ENCODE measurements around the gene SSRP1. TPM values are rescaled to one million over a fixed set of nuclear protein-coding genes. Genes with fewer than 3 reads are reported as not detected.

Gene SSRP1
- total and polyA plus RNA-seq, 2 of the 13 experiments (the other 11 are each of a cell fraction or from before 2014, with no cell fraction given) = 93.6 to 129 TPM

DNA sequence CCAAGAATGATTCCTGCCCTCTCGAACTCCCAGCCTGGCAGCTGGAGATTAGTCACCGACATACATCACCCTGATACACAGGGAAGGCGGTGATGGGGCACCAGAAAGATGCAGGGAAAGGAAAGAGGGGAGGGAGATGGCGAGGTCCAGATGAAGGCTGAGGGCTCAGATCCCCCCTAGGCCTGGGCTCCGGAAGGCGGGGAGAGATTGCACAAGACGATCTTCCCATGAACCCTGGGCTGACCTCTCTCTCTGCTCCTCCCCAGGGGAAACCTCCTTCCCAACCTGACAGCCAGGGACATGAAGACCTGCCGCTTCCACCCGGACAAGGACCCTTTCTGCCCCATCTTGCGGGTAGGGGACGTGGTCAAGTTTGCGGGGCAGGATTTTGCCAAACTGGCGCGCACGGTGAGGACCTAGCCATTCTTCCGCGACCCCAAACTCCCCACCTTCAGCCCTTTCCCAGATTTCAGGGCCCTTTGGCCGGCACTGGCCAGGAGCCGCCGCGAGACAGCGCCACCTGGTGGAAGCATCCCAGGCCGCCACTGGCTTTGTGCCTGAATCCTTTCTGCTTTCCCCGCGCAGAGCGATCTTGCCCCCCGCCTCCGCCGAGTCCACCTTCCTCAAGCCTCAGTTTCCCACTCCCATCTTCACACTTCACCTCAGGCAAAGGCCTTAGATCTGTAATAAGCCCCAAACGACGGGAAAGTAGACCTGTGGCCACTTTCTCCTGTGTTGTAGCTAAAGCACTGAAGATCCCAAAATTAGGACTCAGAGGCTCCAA is 14.0 kb upstream of the SSRP1 start (continued):
- TF ChIP-seq ZNF710 (CRISPR knock-in tag; IDR thresholded peaks at IDR 0.05; ENCODE audit: borderline replicate concordance) = no peak; the same call in 1 of the 2 replicates
- TF ChIP-seq ELF1 (CRISPR knock-in tag; IDR thresholded peaks at IDR 0.05) = no peak
- no peak for TF ChIP-seq PHF8 (CRISPR knock-in tag; IDR thresholded peaks at IDR 0.05)
- TF ChIP-seq ZSCAN29 (CRISPR knock-in tag; conservative IDR thresholded peaks at IDR 0.05) = no peak
- peak; percentile 23; the same call in 1 of the 2 replicates for TF ChIP-seq JUND (CRISPR knock-in tag; IDR thresholded peaks at IDR 0.05)
- TF ChIP-seq PTBP1 (IDR thresholded peaks at IDR 0.05; ENCODE audit: low read depth, low read length, poor library complexity, severe bottlenecking) = peak; percentile 50
- no peak for TF ChIP-seq PRMT3 (CRISPR knock-in tag; IDR thresholded peaks at IDR 0.05; ENCODE audit: borderline replicate concordance, low read depth)
- TF ChIP-seq ZFX (CRISPR knock-in tag; IDR thresholded peaks at IDR 0.05; ENCODE audit: low read depth) = peak; percentile 50; the same call in 1 of the 2 replicates
- TF ChIP-seq, protein P1, sequence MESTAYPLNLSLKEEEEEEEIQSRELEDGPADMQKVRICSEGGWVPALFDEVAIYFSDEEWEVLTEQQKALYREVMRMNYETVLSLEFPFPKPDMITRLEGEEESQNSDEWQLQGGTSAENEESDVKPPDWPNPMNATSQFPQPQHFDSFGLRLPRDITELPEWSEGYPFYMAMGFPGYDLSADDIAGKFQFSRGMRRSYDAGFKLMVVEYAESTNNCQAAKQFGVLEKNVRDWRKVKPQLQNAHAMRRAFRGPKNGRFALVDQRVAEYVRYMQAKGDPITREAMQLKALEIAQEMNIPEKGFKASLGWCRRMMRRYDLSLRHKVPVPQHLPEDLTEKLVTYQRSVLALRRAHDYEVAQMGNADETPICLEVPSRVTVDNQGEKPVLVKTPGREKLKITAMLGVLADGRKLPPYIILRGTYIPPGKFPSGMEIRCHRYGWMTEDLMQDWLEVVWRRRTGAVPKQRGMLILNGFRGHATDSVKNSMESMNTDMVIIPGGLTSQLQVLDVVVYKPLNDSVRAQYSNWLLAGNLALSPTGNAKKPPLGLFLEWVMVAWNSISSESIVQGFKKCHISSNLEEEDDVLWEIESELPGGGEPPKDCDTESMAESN (CRISPR knock-in tag; conservative IDR thresholded peaks at IDR 0.05) = no peak
- TF ChIP-seq ZNF232 (CRISPR knock-in tag; IDR thresholded peaks at IDR 0.05; ENCODE audit: borderline replicate concordance) = no peak
- peak; percentile 66; the same call in 1 of the 2 replicates for TF ChIP-seq ZNF598 (CRISPR knock-in tag; IDR thresholded peaks at IDR 0.05; ENCODE audit: borderline replicate concordance)
- peak; percentile 59; the same call in 1 of the 2 replicates for TF ChIP-seq ZNF605 (CRISPR knock-in tag; IDR thresholded peaks at IDR 0.05)
- no peak for TF ChIP-seq SMARCC2 (IDR thresholded peaks at IDR 0.05)
- no peak for TF ChIP-seq CREB1 (IDR thresholded peaks at IDR 0.05)
- TF ChIP-seq CREB1 (CRISPR knock-in tag; IDR thresholded peaks at IDR 0.05) = no peak
- no peak for TF ChIP-seq MBNL3 (CRISPR knock-in tag; conservative IDR thresholded peaks at IDR 0.05)
- TF ChIP-seq HIVEP1 (CRISPR knock-in tag; IDR thresholded peaks at IDR 0.05) = peak; percentile 73; the same call in 1 of the 2 replicates
- no peak for TF ChIP-seq MEIS1 (CRISPR knock-in tag; IDR thresholded peaks at IDR 0.05; ENCODE audit: borderline replicate concordance)
- TF ChIP-seq ZNF839 (CRISPR knock-in tag; IDR thresholded peaks at IDR 0.05; ENCODE audit: borderline replicate concordance) = no peak
- no peak for TF ChIP-seq ATF4 (CRISPR knock-in tag; IDR thresholded peaks at IDR 0.05)
- TF ChIP-seq DBP (CRISPR knock-in tag; IDR thresholded peaks at IDR 0.05; ENCODE audit: not compliant biosample characterization) = no peak
- peak; percentile 57 for TF ChIP-seq NR2F2 (IDR thresholded peaks at IDR 0.05; ENCODE audit: borderline replicate concordance, low read depth)
- TF ChIP-seq BRD4 (CRISPR knock-in tag; IDR thresholded peaks at IDR 0.05) = no peak
- TF ChIP-seq EEA1 (CRISPR knock-in tag; IDR thresholded peaks at IDR 0.05; ENCODE audit: borderline replicate concordance) = 0 out of 2 replicates have a peak, but pooled peaks have one; percentile 45
- TF ChIP-seq STAG1 (CRISPR knock-in tag; IDR thresholded peaks at IDR 0.05) = peak; percentile 41

All from HepG2 (cell line).